ENCODE data around the gene ARL3. TPM values are rescaled to one million over a fixed set of nuclear protein-coding genes. Genes with fewer than 3 reads are reported as not detected.

ARL3 gene
- total RNA-seq, 1 donor from 2014 or later: 18.2 TPM

DNA sequence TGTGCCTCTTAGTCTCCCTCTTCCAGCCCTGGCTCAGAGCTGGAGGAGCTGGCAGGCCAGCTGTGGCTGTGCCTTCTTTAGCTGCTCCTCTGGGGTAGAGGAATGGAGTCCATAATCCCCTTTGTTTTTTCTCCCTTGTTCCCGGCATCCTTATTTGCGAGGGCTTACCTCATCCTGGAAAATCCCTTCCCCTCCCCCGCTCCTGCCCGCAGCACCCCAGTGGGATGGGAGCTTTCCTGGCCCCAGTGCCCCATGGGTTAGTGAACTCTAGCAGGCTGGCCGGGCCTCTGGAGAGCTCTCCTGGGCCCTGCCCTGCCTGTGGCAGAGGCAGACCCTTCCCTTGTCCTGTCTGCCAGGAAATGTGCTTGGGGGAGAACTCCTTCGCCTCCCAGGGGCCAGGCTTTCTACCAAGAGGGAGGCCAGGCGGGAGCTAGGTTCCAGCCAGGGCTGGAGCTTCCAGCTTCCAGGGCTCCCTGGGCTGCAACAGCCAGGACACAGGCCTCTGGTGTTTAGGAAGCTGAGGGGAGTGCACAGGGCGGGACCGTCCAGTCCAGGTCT lies 86.4 kb downstream of the ARL3 start:
- no peaks in the 10 kb centered on the region for H3K9me3 Mint-ChIP-seq (ENCODE audit: unreplicated experiment)
- H3K36me3 Mint-ChIP-seq (ENCODE audit: low read depth, unreplicated experiment): peaks cover 6% of the 10 kb centered on the region
- Histone ChIP-seq H3K27ac (ENCODE audit: low read depth, low read length) (peak overlapping the region; percentile 96), H3K4me1 (ENCODE audit: insufficient read depth, low read length) (peaks cover 54% of the 10 kb centered on the region), H3K79me2 (ENCODE audit: insufficient read depth, low read length) (no peaks in the 10 kb centered on the region), H3K27me3 (ENCODE audit: insufficient read depth, low read length) (no peaks in the 10 kb centered on the region), H3K9ac (ENCODE audit: low read length) (peak overlapping the region; percentile 81), H2AFZ (ENCODE audit: low read depth, low read length) (peak overlapping the region; percentile 71), H3K9me3 (ENCODE audit: insufficient read depth, low read depth, low read length) (peaks cover 4% of the 10 kb centered on the region), H3K4me3 (ENCODE audit: insufficient read depth, low read depth, low read length) (no peak overlapping the region), H4K20me1 (ENCODE audit: insufficient read depth, low read length) (no peaks in the 10 kb centered on the region), H3K4me2 (ENCODE audit: low read length) (peak overlapping the region; percentile 63), H3K36me3 (ENCODE audit: insufficient read depth, low read length) (no peaks in the 10 kb centered on the region)
- FAIRE-seq (peak; percentile 41), DNase-seq (ENCODE audit: low read depth) (peak; percentile 57)
- TF ChIP-seq, protein P1, sequence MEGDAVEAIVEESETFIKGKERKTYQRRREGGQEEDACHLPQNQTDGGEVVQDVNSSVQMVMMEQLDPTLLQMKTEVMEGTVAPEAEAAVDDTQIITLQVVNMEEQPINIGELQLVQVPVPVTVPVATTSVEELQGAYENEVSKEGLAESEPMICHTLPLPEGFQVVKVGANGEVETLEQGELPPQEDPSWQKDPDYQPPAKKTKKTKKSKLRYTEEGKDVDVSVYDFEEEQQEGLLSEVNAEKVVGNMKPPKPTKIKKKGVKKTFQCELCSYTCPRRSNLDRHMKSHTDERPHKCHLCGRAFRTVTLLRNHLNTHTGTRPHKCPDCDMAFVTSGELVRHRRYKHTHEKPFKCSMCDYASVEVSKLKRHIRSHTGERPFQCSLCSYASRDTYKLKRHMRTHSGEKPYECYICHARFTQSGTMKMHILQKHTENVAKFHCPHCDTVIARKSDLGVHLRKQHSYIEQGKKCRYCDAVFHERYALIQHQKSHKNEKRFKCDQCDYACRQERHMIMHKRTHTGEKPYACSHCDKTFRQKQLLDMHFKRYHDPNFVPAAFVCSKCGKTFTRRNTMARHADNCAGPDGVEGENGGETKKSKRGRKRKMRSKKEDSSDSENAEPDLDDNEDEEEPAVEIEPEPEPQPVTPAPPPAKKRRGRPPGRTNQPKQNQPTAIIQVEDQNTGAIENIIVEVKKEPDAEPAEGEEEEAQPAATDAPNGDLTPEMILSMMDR (IDR thresholded peaks at IDR 0.05; ENCODE audit: insufficient read depth, low read depth, low read length): no peak
- no peak for TF ChIP-seq EZH2 (IDR thresholded peaks at IDR 0.05; ENCODE audit: insufficient read depth, low read length)
- H3K27me3 Mint-ChIP-seq (ENCODE audit: low read depth, unreplicated experiment): no peaks in the 10 kb centered on the region
- H3K4me3 Mint-ChIP-seq (ENCODE audit: unreplicated experiment): peak overlapping the region; percentile 66
- peak overlapping the region; percentile 99 for H3K27ac Mint-ChIP-seq (ENCODE audit: unreplicated experiment)
- H3K4me1 Mint-ChIP-seq (ENCODE audit: low read depth, unreplicated experiment): peaks cover 74% of the 10 kb centered on the region

DNA sequence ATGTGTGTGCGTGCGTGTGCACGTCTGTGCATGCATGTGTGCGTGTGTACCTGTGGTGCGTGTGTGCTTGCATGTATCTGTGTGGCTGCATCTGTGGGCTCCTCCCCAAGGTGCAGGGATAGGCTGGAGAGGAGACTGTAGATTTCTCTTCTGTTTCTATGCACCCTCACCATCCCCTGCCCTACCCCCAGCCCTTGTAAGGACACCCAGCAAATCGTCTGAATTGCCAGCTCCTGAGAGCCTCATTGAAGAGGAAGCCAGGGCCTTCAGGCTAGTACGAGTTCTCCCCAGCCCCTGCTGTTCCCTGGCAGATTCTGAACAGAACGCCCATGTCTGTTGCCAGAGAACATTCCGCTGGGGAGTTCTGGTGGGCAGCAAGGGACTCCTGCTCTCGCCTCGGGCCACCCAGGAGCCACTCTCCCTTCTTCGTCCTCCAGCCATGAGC lies 86.9 kb downstream of the ARL3 start:
- Histone ChIP-seq H3K27ac (ENCODE audit: low read depth, low read length) (peak overlapping the region; percentile 96), H3K36me3 (ENCODE audit: insufficient read depth, low read length) (no peaks in the 10 kb centered on the region), H3K4me1 (ENCODE audit: insufficient read depth, low read length) (peaks cover 49% of the 10 kb centered on the region), H3K27me3 (ENCODE audit: insufficient read depth, low read length) (no peaks in the 10 kb centered on the region), H3K9ac (ENCODE audit: low read length) (peak overlapping the region; percentile 81), H3K4me2 (ENCODE audit: low read length) (peak overlapping the region; percentile 63), H3K4me3 (ENCODE audit: insufficient read depth, low read depth, low read length) (no peak overlapping the region), H4K20me1 (ENCODE audit: insufficient read depth, low read length) (no peaks in the 10 kb centered on the region), H3K9me3 (ENCODE audit: insufficient read depth, low read depth, low read length) (peaks cover 4% of the 10 kb centered on the region), H2AFZ (ENCODE audit: low read depth, low read length) (peak overlapping the region; percentile 71), H3K79me2 (ENCODE audit: insufficient read depth, low read length) (no peaks in the 10 kb centered on the region)
- no peak for DNase-seq (ENCODE audit: low read depth)
- Mint-ChIP-seq H3K36me3 (ENCODE audit: low read depth, unreplicated experiment) (peaks cover 6% of the 10 kb centered on the region), H3K4me1 (ENCODE audit: low read depth, unreplicated experiment) (peaks cover 69% of the 10 kb centered on the region), H3K27me3 (ENCODE audit: low read depth, unreplicated experiment) (no peaks in the 10 kb centered on the region), H3K27ac (ENCODE audit: unreplicated experiment) (peak overlapping the region; percentile 99), H3K9me3 (ENCODE audit: unreplicated experiment) (no peaks in the 10 kb centered on the region), H3K4me3 (ENCODE audit: unreplicated experiment) (peak overlapping the region; percentile 66)
- FAIRE-seq: no peak
- TF ChIP-seq EZH2 (IDR thresholded peaks at IDR 0.05; ENCODE audit: insufficient read depth, low read length): no peak

DNA sequence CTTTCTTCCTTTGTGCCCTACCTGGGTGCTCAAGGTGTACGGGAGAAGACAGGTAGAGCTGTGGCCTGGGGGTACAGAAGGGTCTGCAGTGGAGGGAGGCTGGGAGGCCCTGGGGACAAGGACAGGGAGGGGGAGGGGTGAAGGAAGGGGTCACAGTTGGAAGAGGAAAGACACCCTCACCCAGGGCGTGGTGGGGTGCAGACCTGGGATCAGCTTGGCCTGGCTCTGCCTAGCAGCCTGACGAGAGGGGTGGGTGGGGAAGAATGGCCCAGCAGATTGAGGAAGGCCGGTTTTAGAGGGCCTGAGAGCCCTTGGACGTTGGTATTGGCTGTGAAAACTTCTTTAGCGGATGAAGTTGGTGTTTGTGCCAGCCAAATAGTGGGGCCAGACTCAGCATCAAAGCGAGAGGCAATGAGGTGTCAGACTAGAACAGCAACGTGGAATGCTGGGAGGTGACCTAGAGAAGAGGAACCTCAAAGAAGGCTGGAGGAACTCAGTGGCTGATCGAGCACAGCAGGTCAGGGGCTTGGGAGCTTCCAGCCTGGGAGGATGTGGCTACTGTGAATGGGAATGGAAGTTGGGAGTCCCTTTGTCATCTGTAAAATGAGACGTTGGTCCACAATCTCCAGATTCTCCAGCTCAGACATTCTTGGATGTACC lies 88.0 kb downstream of the ARL3 start:
- H3K4me2 ChIP-seq (ENCODE audit: low read length): no peak overlapping the region
- Mint-ChIP-seq H3K27me3 (ENCODE audit: low read depth, unreplicated experiment) (no peaks in the 10 kb centered on the region), H3K4me1 (ENCODE audit: low read depth, unreplicated experiment) (peaks cover 66% of the 10 kb centered on the region), H3K9me3 (ENCODE audit: unreplicated experiment) (no peaks in the 10 kb centered on the region), H3K36me3 (ENCODE audit: low read depth, unreplicated experiment) (peaks cover 6% of the 10 kb centered on the region), H3K4me3 (ENCODE audit: unreplicated experiment) (no peak overlapping the region), H3K27ac (ENCODE audit: unreplicated experiment) (peak overlapping the region; percentile 99)
- H3K9me3 ChIP-seq (ENCODE audit: insufficient read depth, low read depth, low read length): peaks cover 4% of the 10 kb centered on the region
- H3K4me1 ChIP-seq (ENCODE audit: insufficient read depth, low read length): peaks cover 55% of the 10 kb centered on the region
- no peak overlapping the region for H3K4me3 ChIP-seq (ENCODE audit: insufficient read depth, low read depth, low read length)
- no peaks in the 10 kb centered on the region for H4K20me1 ChIP-seq (ENCODE audit: insufficient read depth, low read length)
- H3K27me3 ChIP-seq (ENCODE audit: insufficient read depth, low read length): no peaks in the 10 kb centered on the region
- H2AFZ ChIP-seq (ENCODE audit: low read depth, low read length): no peak overlapping the region
- H3K36me3 ChIP-seq (ENCODE audit: insufficient read depth, low read length): no peaks in the 10 kb centered on the region
- H3K27ac ChIP-seq (ENCODE audit: low read depth, low read length): no peak overlapping the region
- DNase-seq (ENCODE audit: low read depth) (no peak), FAIRE-seq (no peak)
- H3K79me2 ChIP-seq (ENCODE audit: insufficient read depth, low read length): no peaks in the 10 kb centered on the region
- no peak overlapping the region for H3K9ac ChIP-seq (ENCODE audit: low read length)
- TF ChIP-seq, protein P1 (IDR thresholded peaks at IDR 0.05; ENCODE audit: insufficient read depth, low read depth, low read length): no peak
- no peak for TF ChIP-seq EZH2 (IDR thresholded peaks at IDR 0.05; ENCODE audit: insufficient read depth, low read length)

All from astrocyte (in vitro differentiated cells and primary cell).